ENCODE data around the gene RPL36. TPM values are rescaled to one million over a fixed set of nuclear protein-coding genes. Genes with fewer than 3 reads are reported as not detected.

RPL36 gene
- total RNA-seq, 4 donors from 2014 or later: 87.9 to 636 (median 329) TPM

DNA sequence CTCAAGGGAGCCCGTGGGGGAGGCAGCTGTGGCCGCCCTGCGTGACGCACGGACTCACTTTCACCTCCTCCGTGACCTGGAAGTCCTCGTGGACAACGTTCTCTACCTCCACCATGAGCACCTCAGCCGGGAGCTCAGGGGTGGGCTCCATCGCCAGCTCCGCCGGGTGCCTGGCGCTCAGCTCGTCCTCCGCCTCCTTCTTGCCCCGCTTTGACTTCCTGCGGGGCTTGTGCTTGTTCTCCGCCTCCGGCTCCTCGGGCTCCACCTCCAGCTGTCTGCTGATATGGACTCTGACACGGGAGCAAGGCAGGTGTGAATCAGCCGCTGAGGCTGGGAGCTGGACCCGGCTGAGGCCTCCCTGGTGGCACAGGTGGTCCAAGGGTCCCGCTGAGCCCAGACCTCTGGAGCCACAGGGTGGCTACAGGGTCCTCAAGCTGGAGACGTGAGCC is 21.6 kb downstream of the RPL36 start:
- Histone ChIP-seq H3K4me1 (peaks cover 0 to 3% (median 0%) of the 10 kb centered on the region in 4 donors), H3K27me3 (no peaks in the 10 kb centered on the region), H3K4me3 (no peak overlapping the region), H3K36me3 (peaks cover 0 to 45% (median 20%) of the 10 kb centered on the region in 4 donors), H3K27ac (no peak overlapping the region), H3K9me3 (no peaks in the 10 kb centered on the region)
- in situ Hi-C loops (cut with MboI; ENCODE audit: low pct_ligation_motif_present in 1 of 4, low pct_unique_long_range_greater_than_20kb in 1 of 4, low sequenced_read_pairs in 3 of 4): no loop called here
- intact Hi-C loops (cut with DNase I; ENCODE audit: low total_unique reads): no loop called here
- no peak for TF ChIP-seq POLR2A (IDR thresholded peaks at IDR 0.05)
- TF ChIP-seq POLR2AphosphoS5 (IDR thresholded peaks at IDR 0.05): no peak
- TF ChIP-seq EP300 (IDR thresholded peaks at IDR 0.05; ENCODE audit: low read depth): no peak
- TF ChIP-seq, protein P1, sequence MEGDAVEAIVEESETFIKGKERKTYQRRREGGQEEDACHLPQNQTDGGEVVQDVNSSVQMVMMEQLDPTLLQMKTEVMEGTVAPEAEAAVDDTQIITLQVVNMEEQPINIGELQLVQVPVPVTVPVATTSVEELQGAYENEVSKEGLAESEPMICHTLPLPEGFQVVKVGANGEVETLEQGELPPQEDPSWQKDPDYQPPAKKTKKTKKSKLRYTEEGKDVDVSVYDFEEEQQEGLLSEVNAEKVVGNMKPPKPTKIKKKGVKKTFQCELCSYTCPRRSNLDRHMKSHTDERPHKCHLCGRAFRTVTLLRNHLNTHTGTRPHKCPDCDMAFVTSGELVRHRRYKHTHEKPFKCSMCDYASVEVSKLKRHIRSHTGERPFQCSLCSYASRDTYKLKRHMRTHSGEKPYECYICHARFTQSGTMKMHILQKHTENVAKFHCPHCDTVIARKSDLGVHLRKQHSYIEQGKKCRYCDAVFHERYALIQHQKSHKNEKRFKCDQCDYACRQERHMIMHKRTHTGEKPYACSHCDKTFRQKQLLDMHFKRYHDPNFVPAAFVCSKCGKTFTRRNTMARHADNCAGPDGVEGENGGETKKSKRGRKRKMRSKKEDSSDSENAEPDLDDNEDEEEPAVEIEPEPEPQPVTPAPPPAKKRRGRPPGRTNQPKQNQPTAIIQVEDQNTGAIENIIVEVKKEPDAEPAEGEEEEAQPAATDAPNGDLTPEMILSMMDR (IDR thresholded peaks at IDR 0.05): no peak
- no peak for DNase-seq
- 88% methylated on average over 25 of the region's 25 CpGs; no CpG with 5 or more reads in 1 of the 2 donors for WGBS, 2 donors (ENCODE audit: low coverage in 1 of 2)

DNA sequence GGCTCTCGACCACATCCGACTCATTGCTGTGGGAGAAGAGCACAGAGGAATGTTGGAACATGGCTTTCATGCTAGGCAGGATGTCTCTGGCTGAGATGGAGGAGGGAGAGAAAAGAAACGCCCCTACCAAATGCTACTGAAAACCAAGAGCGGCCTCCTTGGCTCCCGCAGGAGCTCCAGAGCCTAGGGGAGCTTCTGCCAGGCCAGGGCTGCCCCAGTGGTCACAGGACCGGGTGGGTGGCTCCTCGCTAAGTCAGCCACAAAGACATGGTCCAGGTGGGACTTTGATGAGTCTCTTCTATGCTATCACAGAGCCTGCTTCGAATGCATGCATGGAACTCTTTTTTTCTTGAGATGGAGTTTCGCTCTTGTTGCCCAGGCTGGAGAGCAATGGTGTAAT is 23.1 kb downstream of the RPL36 start:
- in situ Hi-C loops (cut with MboI; ENCODE audit: low pct_ligation_motif_present in 1 of 4, low pct_unique_long_range_greater_than_20kb in 1 of 4, low sequenced_read_pairs in 3 of 4): no loop called here
- Histone ChIP-seq H3K4me3 (no peak overlapping the region), H3K27me3 (no peaks in the 10 kb centered on the region), H3K9me3 (no peaks in the 10 kb centered on the region), H3K36me3 (peaks cover 0 to 39% (median 18%) of the 10 kb centered on the region in 4 donors), H3K4me1 (peaks cover 3 to 16% (median 4%) of the 10 kb centered on the region in 4 donors), H3K27ac (no peak overlapping the region)
- no peak for DNase-seq
- TF ChIP-seq POLR2AphosphoS5 (IDR thresholded peaks at IDR 0.05): no peak
- TF ChIP-seq, protein P1 (IDR thresholded peaks at IDR 0.05): no peak
- no peak for TF ChIP-seq POLR2A (IDR thresholded peaks at IDR 0.05)
- TF ChIP-seq EP300 (IDR thresholded peaks at IDR 0.05; ENCODE audit: low read depth): no peak
- 94% methylated on average over 9 of the region's 9 CpGs; no CpG with 5 or more reads in 1 of the 2 donors for WGBS, 2 donors (ENCODE audit: low coverage in 1 of 2)
- intact Hi-C loops (cut with DNase I; ENCODE audit: low total_unique reads): no loop called here

DNA sequence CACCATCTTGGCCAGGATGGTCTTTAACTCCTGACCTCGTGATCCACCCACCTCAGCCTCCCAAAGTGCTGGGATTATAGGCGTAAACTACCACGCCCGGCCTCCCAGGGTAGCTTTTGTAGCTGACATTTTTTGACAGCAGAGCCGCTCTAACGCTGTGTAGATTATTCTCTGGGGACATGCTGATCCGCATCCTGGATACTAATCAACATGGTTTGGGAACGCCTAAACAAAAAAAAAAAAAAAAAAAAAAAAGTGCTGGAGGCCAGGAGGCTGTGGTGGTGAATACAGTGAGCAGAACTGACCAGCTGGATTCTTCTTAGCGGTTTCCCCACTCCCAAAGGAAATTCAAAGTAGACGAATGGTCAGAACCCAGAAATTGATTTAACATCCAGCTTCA is 24.7 kb downstream of the RPL36 start:
- Histone ChIP-seq H3K27me3 (no peaks in the 10 kb centered on the region), H3K4me3 (no peak overlapping the region), H3K9me3 (no peaks in the 10 kb centered on the region), H3K4me1 (peaks cover 12 to 27% (median 16%) of the 10 kb centered on the region in 4 donors), H3K36me3 (peaks cover 0 to 33% (median 16%) of the 10 kb centered on the region in 4 donors), H3K27ac (no peak overlapping the region)
- TF ChIP-seq POLR2A (IDR thresholded peaks at IDR 0.05): no peak
- TF ChIP-seq, protein P1 (IDR thresholded peaks at IDR 0.05): no peak
- no peak for TF ChIP-seq POLR2AphosphoS5 (IDR thresholded peaks at IDR 0.05)
- TF ChIP-seq EP300 (IDR thresholded peaks at IDR 0.05; ENCODE audit: low read depth): no peak
- in situ Hi-C loops (cut with MboI; ENCODE audit: low pct_ligation_motif_present in 1 of 4, low pct_unique_long_range_greater_than_20kb in 1 of 4, low sequenced_read_pairs in 3 of 4) (no loop called here), intact Hi-C loops (cut with DNase I; ENCODE audit: low total_unique reads) (no loop called here)
- no peak for DNase-seq
- WGBS, 2 donors (ENCODE audit: low coverage in 1 of 2): 93 to 100% methylated on average over 2 to 10 of the region's 10 CpGs

DNA sequence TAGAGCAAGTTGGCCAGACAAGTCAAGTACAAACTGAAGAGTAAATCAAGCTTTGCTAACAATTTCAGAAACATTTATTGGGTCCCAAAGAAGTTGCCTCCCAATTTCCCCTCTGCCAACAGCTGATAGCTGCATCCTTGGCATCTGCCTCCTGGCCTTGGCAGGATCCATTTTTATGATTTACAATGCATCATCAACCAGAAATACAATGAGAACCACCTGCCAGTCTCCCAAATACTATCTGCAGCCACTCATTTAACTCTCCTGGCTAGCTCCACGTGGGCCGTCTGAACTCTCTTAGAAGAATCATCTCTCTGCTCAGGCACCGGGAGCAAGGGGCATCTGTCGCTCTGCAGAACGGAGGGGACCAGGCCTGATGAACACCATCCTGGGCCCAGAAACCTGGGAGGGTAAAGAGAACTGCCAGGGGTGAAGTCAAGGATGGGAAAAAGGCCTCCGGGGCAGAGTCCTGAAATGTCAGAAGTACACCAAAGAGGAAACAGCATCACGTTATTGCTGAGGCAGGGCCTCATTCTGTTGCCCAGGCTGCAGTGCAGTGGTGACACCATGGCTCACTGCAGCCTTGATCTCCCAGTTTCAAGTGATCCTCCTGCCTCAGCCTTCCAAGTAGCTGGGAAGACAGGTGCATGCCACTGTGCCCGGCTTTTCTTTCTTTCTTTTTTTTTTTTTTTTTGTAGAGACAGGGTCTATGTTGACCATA is 27.3 kb downstream of the RPL36 start:
- H3K4me3 ChIP-seq: no peak overlapping the region
- intact Hi-C loops (cut with DNase I; ENCODE audit: low total_unique reads) (no loop called here), in situ Hi-C loops (cut with MboI; ENCODE audit: low pct_ligation_motif_present in 1 of 4, low pct_unique_long_range_greater_than_20kb in 1 of 4, low sequenced_read_pairs in 3 of 4) (no loop called here)
- H3K4me1 ChIP-seq: peaks cover 12 to 34% (median 19%) of the 10 kb centered on the region in 4 donors
- no peak overlapping the region for H3K27ac ChIP-seq
- H3K36me3 ChIP-seq: peaks cover 0 to 15% (median 4%) of the 10 kb centered on the region in 4 donors
- no peaks in the 10 kb centered on the region for H3K27me3 ChIP-seq
- DNase-seq: no peak
- H3K9me3 ChIP-seq: no peaks in the 10 kb centered on the region
- TF ChIP-seq EP300 (IDR thresholded peaks at IDR 0.05; ENCODE audit: low read depth) (no peak), POLR2AphosphoS5 (IDR thresholded peaks at IDR 0.05) (no peak), POLR2A (IDR thresholded peaks at IDR 0.05) (no peak)
- TF ChIP-seq, protein P1 (IDR thresholded peaks at IDR 0.05): no peak
- WGBS, 2 donors (ENCODE audit: low coverage in 1 of 2): 79 to 86% methylated on average over 1 to 8 of the region's 8 CpGs

All from transverse colon (tissue), 4 donors.